DMS153 treated with DMSO at 0.1 percent for 48 hours (cell line): ENCODE measurements around the gene SHC4.

Source experiments
- DNase-seq: peaks from one replicate; lab custom pipeline; 2025; ENCODE audit not compliant: unreplicated experiment; lab: John Stamatoyannopoulos, UW

SHC4 gene

DNA sequence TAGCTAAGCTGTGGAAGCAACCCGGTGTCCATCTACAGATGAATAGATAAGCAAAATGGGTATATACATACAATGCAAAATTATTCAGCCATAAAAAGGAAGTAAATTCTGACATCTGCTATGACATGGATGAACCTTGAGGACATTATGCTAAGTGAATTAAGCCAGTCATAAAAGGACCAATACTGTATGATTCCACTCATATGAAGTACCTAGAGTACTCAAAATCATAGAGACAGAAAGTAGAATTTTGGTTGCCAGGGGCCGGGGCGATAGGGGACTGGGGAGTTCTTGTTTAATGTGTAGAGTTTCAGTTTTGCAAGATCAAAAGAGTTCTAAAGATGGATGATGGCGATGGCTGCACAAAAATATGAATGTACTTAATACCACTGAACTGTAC is 75.5 kb downstream of the SHC4 start:
- DNase-seq, result no peak

DNA sequence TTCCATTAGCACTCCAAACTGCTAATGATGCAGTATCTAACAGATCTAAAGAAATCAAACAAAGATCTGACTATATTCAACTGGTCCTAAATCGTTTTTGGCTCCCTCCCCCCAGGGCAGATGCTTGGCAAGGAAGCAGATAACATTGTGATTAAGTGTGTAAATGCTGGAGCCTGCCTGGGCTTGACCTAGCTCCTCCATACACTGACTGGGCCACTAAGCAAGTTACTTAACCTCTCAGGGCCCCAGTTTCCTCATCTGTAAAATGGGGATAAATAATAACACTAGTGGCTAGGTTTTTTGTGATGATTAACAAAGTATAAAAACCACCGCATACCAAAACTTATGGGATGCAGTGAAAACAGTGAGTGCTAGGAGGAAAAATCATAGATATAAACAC is 76.6 kb downstream of the SHC4 start:
- DNase-seq, result no peak

DNA sequence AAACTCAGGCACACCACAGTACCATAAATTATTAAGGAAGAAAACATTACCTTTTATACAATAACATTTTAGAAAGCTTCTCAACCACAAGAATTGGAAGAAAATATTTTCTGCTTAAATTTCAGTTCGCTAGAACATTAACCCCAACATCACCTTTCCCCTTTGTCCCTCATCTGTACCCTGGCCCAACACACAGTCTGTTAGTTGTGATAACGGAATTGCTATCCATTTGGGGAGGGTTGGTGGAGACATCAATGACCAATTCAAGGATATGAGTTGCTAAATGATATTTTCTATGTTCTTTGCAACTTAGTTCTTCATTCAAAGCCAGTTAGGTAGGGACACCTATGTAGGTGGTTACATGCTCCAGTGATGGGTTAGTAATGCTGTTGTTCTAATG is 80.0 kb downstream of the SHC4 start:
- DNase-seq, result no peak

DNA sequence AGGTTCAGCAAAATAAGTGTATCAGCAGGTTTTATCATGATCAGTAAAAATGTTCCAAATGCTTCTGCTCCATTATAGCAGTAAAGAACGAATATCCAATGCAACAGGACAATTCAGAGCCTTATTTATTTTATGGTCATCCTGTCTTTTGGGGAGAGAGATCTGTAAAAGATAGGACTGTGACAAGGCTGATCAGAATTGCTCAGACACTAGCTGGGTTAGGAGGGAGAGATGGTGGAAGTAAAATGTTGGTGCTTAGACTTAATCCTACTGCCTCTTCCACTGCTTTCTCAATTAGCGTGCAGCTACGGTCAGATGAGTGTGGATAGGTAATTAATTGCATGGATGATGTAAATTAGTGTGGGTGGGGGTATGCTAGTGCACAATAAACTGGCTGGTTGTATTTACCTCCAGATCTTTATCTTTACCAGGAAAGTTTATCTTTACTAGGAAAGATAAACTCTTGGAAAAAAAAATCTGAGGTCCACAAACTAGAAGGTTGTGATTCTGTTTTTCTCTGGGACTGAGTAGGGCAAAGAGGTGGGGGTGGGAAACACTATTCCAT is 83.6 kb downstream of the SHC4 start:
- DNase-seq, result no peak

DNA sequence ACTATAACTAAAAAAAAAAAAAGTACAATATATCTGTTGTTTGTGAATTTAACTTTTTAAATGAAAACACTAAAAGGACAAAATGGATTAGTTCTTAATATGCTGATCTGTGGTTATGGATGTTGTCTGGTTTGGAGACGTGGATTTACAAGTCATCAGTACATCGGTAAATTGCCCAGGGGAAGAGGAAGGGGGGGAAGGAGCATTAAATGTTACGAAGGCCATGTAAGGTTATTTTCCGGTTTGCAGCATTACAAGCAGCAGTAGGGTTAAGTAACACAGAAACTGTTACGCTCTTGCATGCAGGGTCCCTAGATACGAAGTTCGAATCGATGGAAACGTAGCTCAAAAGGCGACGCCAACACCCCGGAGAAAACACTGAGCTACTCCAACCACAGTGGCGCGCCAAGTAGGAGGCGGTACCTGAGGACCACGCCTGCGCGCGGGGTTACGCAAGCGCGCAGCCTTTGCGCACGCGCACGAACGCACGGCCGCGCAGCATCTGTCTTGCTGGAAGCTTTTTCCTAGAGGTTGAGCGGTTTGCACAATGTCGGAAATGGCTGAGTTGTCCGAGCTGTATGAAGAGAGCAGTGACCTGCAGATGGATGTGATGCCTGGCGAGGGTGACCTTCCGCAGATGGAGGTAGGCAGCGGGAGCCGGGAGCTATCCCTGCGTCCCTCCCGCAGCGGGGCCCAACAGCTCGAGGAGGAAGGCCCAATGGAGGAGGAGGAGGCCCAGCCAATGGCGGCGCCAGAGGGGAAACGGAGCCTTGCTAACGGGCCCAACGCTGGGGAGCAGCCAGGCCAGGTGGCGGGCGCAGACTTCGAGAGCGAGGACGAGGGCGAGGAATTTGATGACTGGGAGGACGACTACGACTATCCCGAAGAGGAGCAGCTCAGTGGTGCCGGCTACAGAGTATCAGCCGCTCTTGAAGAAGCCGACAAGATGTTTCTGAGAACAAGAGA is 85.8 kb downstream of the SHC4 start, which contains the start of gene EID1:
Gene EID1 (plus strand): TSS at position 505 of the 966 bp plus-strand sequence. CDS start 43 bp downstream, at position 548.
- peak; percentile 64 for DNase-seq

DNA sequence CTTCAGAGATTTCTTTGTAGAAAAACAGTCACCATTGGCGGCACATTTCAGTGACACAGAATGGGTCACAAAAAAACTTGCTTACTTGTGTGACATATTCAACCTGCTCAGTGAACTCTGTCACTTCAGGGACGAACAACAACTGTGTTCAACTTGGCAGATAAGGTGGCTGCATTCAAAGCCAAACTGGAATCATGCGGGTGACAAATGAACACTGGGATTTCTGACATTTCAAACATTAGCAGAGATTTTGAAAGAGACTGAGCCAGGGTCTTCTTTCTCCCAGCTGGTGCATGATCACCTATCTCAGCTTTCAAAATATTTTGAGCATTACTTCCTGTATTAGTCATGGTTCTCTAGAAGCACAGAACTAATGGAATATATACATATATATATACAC is 87.7 kb downstream of the SHC4 start:
- no peak for DNase-seq

DNA sequence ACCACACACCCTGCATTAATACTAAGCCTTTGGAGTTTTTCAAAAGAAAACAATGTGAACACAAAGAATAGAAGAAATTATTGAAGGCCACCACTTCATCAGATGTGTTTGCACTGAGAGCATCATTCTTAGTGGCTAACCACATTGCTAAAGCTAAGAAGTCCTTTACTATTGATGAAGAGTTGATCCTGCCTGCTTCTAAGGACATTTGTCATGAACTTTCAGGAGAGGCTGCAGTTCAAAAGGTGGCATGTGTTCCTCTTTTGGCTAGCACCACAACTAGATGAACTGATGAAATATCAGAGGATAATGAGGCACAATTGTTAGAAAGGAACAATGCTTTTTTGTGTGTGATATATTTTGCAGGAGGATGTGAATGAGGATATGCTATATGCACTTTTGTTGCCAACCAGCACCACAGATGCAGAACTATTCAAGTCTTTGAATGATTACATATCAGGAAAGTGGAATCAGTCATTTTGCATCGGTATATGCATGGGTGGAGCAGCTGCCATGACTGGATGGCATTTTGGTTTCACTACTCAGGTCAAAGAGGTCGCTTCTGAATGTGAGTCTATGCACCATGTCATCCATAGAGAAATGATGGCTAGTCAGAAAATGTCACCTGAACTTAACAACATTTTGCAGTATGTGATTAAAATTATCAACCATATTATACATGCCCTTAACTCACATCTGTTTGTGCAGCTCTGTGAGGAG is 88.3 kb downstream of the SHC4 start:
- no peak for DNase-seq

DNA sequence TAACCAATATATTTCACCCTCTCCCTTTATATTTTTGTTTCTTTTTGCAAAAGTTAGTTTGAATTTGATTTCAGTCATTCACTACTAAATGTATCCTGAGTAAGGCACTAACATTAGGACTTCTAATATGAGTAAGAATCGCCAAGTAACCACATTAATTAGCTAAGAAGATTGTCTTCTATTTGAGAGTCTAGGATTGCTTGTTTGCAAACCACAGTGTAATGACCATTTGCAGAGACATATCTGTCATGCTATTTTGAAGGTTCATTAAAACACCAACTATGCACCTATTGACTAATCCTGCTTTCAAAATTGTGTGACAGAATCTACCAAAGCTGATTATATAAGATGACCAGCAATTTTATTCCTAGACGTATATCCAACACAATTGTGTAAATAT is 91.1 kb downstream of the SHC4 start:
- DNase-seq, result no peak

DNA sequence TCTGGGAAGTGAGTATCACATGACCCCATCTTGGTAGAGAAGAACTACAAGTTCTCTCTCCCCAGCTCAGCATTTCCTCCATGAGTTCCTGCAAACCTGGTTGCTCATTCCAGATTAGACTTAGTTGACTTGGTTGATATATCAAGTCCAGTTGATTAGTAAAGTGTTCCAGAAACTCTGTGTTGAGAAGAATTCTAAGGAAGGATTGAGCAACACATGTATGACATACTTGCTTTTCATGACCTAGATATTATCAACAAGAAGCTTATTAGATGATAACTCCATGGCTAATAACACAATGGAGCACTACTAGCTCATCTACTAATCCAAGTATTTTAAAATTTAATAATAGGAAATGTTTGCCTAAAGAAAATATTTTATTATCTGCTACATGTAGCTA is 92.2 kb downstream of the SHC4 start:
- DNase-seq, result no peak

DNA sequence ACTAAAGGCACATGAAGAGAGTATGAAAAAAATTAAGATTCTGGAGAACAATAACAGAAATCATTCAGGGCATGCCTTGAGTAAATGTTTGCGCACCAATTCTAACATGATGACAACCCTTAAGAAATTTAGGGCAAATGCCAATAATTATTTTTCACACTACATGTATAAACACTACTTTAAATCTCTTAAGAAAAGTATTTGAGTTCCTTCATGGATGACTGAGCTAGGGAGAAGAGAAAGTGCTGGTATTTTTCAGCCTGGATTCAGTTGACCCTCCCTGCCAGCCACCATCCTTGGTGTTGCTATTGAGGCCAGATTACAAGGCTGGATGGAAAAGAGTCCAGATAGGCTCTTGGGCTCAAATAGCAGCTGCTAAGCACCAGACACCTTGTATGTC is 93.8 kb downstream of the SHC4 start:
- DNase-seq, result no peak

DNA sequence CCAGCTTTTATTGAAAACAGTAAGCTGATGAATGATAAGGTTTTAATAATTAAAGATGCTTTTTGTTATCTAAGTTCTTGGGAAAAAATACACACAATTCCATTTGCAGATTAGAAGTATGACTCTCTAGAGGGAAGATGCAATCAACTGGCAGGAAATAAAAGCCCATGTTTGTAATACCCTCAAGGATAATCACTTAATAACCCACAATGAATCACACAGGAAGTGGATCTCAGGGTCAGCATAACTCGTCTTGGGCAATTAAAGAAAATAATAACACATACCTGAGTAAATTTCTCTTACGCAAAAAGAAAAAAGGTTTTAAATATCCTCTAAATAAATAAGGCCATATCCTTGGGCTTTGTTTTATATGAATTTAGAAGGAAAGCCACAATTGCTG is 95.2 kb downstream of the SHC4 start:
- DNase-seq, result no peak

DNA sequence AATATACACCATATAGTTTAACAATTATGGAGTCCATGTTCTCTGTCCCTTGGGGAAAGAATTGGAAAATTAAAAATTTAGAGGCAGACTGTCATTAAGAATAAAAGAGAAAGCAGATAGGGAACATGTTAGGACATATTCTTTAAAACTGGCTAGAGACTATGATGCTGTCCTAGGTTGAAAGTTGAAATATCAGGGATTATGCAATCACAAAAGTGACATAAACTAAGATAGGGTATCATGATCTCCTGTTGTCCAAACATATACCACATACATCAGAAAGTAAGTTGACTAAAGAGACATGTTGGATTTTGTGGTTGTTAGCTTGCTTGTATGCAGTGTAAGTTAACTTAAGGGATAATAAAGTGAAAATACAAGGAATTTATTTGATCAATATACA is 95.7 kb downstream of the SHC4 start:
- DNase-seq, result no peak

DNA sequence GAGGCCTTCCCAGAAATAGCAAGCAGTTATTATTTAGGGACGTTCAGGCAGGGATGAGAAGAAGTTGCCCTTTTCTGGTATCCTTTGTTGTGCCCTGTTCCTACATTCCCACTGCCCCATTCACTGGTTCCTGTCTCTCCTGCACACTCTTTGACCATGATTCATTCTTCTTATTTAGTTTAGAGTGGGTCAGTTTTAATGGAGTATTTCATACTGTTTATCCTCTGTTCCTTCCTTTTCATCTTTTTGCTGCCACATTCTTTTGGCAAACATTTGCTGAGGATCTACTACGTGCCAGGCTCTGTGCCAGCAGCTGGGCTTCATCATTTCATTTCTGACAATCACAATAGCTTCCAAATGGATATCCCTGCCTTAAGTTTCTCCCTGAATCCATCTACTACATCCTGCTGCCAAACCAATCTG is 97.6 kb downstream of the SHC4 start:
- no peak for DNase-seq

DNA sequence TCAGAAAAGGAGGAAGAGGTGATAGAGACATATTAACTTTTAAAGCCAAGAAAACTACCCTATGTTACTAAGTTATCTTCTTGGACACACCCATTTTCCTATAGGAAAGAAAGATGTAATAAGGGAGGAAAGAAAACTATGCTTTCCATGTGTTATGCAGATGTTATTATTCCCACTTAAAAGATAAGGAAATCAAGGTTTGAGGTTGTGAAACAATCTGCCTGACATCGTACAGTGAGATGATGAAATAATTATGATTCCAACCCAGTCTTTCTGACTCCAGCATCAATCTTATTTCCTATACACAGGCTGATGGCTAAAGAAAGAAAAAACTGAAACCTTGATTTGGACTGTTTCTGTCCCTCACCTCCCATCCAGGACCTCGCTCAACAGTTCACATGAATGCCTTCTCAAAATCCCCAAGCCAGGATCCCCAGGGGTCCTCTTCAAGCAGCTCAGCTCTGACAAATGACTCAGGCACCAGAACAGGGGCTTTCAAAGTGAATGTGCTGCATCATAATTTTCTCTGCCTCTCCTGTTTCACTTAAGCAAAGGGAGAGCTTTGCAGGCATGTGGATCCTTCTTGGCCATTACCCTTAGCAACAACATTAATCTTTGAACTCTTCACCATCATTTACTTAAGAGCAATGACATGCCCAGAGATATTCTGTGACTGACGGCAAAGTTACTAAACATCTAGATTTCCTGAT is 98.2 kb downstream of the SHC4 start:
- DNase-seq, result no peak

DNA sequence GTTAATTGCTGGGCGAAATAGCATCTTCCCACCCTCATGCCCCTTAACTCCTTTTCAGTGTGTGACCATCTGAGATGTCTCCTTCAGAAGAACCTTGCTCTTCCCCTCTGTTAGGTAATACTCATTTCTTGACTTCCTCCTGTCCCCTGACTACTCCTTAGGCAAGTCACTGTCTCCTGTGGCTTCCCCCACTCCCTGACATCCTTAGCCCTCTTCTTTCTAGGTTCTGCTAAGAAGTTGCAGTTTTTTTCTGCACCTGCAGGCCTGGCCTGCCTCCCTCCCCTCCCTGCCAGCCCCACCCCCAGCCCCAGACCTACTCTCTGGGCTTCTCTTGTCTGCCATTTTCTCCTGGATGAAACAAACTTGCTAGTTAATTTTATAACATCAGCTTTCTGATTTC is 101.0 kb downstream of the SHC4 start:
- no peak for DNase-seq

DNA sequence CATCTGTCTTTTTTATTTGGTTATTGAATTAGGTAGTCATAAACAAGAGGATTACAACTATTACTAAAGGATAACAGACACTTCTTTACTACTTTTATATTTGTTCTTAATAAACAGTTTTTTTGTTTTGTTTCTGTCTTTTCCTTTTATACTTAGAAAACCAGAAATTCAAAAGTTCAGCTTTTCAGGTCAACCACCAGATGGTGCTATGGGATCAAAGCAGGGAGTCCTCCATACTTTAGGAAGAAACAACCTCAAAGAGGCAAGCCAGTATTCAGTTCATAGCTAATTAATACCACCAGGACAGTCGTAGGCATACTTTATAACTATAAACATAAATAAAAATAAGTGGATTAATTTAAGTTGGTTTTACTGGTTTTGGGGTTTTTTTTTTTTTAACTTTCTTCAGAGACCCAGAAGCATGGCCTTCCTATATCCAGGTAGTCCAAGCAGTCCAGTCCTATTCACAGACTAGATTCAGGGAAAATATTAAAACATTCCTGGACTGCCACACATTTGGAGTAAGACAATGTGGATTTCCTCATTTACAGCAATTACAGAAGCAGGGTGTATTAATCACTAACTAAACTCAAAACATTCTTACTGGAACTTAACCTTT is 101.8 kb downstream of the SHC4 start:
- DNase-seq, result peak; percentile 9

DNA sequence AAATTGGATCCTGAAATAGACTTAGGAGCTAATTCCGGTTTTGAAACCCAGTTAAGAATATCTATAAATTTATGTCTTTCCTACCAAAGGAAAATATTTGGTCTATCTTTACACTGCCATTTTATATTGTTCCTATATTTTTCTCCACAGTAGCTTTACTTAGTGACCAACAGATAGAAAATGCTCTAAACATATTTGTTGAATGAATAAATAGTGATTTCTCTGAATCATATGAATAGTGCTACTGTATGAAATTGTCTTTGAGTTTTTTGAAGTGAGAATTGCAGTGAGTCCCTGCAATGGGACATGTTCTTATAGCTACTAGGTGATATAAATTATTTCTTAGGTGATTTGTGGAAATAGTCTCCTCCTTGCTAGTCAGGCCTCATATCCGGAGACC is 104.3 kb downstream of the SHC4 start:
- DNase-seq, result no peak

DNA sequence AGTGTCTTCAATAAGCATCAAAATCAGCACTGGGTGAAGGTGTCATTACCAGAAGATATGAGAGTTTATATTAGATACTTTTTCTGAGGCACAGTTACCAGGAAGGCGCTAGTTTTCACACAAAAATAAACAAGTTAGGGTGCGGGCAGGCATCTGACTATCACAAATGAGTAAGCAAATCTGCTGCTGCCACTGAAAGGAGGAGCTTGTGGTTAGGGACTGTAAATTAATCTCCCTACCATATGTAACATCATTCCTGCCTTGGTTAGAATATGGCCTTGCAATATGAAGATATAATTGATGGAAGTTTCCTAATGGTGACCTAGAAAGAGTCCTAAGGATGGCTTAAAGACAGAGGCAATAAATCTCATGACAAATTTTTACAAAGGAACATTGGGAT is 105.3 kb downstream of the SHC4 start:
- DNase-seq, result no peak

DNA sequence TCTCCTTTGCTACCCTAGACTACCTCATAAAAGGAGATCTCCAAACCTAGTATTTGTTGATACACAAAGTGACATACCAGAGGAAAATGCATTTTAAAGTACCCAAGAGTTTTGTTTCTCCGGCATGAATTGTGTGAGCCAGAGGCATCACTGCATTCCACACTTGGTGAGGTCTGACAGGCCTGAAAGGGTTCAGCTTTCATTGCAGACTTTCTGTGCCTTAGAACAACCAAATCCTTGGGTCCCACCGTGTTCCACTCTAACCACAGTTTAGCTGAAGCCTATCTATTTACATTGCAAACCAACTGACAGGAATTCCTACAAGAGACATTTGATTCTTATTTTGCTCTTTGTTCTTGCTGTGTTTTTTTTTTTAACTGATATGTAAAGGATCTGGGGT is 106.8 kb downstream of the SHC4 start:
- DNase-seq, result no peak

DNA sequence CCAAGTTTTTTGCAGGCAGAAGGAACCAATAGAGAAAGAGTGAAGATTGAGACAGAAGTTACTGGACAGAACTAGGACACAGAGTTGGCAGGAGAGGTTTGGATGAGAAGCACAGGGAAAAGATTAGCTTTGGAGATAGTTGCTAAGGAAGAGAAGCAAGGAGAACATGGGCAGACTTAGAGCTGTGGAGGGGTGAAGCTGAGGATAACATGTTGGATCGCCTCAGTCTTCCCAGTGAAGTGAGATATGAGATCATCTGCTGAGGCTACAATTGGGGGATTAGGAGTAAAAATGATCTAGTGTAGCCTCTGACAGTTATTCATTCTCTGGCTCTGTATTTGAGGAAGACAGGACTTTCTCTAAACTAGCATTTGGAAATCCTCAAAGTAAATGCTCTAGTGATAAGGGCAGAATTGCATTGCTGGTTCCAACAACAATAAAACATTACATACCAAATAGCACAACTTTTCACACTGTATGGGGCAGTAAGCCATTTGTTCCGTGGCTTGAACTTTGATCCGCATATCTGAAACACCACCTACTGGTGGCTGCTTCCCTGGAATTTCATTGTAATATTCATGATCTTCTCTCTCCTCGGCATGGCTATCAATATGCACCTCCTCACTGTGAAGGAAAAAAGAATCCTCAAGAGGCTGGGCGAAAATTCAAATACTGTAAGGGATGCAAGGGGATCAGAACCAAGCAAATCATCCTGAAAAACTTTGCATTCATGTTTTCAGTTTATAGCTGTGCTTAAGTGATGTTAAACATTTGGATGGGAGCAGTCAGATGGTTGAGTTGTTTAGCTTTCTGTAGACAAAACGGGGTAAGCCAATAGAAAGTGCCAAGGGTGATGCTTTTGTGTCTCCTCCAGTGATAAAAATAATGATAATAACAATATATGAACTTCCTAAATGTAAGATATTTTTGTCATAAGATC is 107.9 kb downstream of the SHC4 start:
- peak; percentile 1 for DNase-seq
